ENCODE measurements around the gene PIEZO2. TPM values are rescaled to one million over a fixed set of nuclear protein-coding genes. Genes with fewer than 3 reads are reported as not detected.
A peak's percentile ranks its signal among the peaks of the same experiment; 100 is the strongest.

PIEZO2 gene
- total and polyA plus RNA-seq, 8 donors, result 0.38 to 11.1 (median 3.0) TPM

GRCh38 chr18:11037533-11038240 is 111.7 kb downstream of the PIEZO2 start:
- Histone ChIP-seq H3K4me3 (no peak overlapping the region), H3K9me3 (no peaks in the 10 kb centered on the region), H3K4me1 (peaks cover 0 to 3% (median 0%) of the 10 kb centered on the region in 3 donors), H3K36me3 (no peaks in the 10 kb centered on the region), H3K27me3 (no peaks in the 10 kb centered on the region), H3K27ac (no peak overlapping the region)
- DNase-seq (no peak), FAIRE-seq (no peak), ATAC-seq (peak in 3 of 4 donors; percentile 14 to 59 (median 49))
- intact Hi-C loops (cut with DNase I), result no loop called here
- 56 to 59% methylated on average over 3 of the region's 3 CpGs for whole genome bisulfite sequencing, 2 donors
- no peak for TF ChIP-seq CTCF (IDR thresholded peaks at IDR 0.05)

GRCh38 chr18:11035814-11036495 is 113.4 kb downstream of the PIEZO2 start:
- intact Hi-C loops (cut with DNase I), result no loop called here
- no peak for DNase-seq
- ATAC-seq, result no peak
- H3K27ac ChIP-seq, result no peak overlapping the region
- WGBS, 2 donors, result 75 to 78% methylated on average over 3 of the region's 3 CpGs
- H3K4me3 ChIP-seq, result no peak overlapping the region
- no peak for TF ChIP-seq CTCF (IDR thresholded peaks at IDR 0.05)
- H3K36me3 ChIP-seq, result no peaks in the 10 kb centered on the region
- H3K27me3 ChIP-seq, result no peaks in the 10 kb centered on the region
- H3K9me3 ChIP-seq, result no peaks in the 10 kb centered on the region
- no peak for FAIRE-seq
- peaks cover 0 to 3% (median 0%) of the 10 kb centered on the region in 3 donors for H3K4me1 ChIP-seq

- WGBS, 2 donors, result 85 to 98% methylated on average over 2 of the region's 2 CpGs
- Histone ChIP-seq H3K4me3 (no peak overlapping the region), H3K9me3 (no peaks in the 10 kb centered on the region), H3K27ac (no peak overlapping the region), H3K4me1 (no peaks in the 10 kb centered on the region), H3K27me3 (no peaks in the 10 kb centered on the region), H3K36me3 (no peaks in the 10 kb centered on the region)
- FAIRE-seq (no peak), DNase-seq (no peak), ATAC-seq (no peak)
- no peak for TF ChIP-seq CTCF (IDR thresholded peaks at IDR 0.05)
- intact Hi-C loops (cut with DNase I), result no loop called here
Measured at GRCh38 chr18:11035376-11035775, 114.0 kb downstream of the PIEZO2 start.

GRCh38 chr18:11034884-11035283 is 114.5 kb downstream of the PIEZO2 start:
- intact Hi-C loops (cut with DNase I), result no loop called here
- WGBS, 2 donors, result 52 to 56% methylated on average over 4 of the region's 4 CpGs
- no peaks in the 10 kb centered on the region for H3K9me3 ChIP-seq
- ATAC-seq (peak in 3 of 4 donors; percentile 37 to 52 (median 48)), DNase-seq (peak in 1 of 6 donors; percentile 14), FAIRE-seq (no peak)
- H3K36me3 ChIP-seq, result no peaks in the 10 kb centered on the region
- H3K4me1 ChIP-seq, result no peaks in the 10 kb centered on the region
- no peak for TF ChIP-seq CTCF (IDR thresholded peaks at IDR 0.05)
- H3K27ac ChIP-seq, result no peak overlapping the region
- no peak overlapping the region for H3K4me3 ChIP-seq
- no peaks in the 10 kb centered on the region for H3K27me3 ChIP-seq

GRCh38 chr18:11033503-11033902 is 115.9 kb downstream of the PIEZO2 start:
- intact Hi-C loops (cut with DNase I), result no loop called here
- Histone ChIP-seq H3K9me3 (no peaks in the 10 kb centered on the region), H3K27ac (no peak overlapping the region), H3K36me3 (no peaks in the 10 kb centered on the region), H3K27me3 (no peaks in the 10 kb centered on the region), H3K4me3 (no peak overlapping the region), H3K4me1 (no peaks in the 10 kb centered on the region)
- DNase-seq (no peak), FAIRE-seq (no peak), ATAC-seq (no peak)
- WGBS, 2 donors, result 69 to 78% methylated on average over 8 of the region's 8 CpGs
- TF ChIP-seq CTCF (IDR thresholded peaks at IDR 0.05), result no peak
